ENCODE results near the gene FAM186B. TPM values are rescaled to one million over a fixed set of nuclear protein-coding genes. Genes with fewer than 3 reads are reported as not detected.

The FAM186B gene
- total RNA-seq, 1 experiment from 2014 or later = 0.07 TPM

DNA sequence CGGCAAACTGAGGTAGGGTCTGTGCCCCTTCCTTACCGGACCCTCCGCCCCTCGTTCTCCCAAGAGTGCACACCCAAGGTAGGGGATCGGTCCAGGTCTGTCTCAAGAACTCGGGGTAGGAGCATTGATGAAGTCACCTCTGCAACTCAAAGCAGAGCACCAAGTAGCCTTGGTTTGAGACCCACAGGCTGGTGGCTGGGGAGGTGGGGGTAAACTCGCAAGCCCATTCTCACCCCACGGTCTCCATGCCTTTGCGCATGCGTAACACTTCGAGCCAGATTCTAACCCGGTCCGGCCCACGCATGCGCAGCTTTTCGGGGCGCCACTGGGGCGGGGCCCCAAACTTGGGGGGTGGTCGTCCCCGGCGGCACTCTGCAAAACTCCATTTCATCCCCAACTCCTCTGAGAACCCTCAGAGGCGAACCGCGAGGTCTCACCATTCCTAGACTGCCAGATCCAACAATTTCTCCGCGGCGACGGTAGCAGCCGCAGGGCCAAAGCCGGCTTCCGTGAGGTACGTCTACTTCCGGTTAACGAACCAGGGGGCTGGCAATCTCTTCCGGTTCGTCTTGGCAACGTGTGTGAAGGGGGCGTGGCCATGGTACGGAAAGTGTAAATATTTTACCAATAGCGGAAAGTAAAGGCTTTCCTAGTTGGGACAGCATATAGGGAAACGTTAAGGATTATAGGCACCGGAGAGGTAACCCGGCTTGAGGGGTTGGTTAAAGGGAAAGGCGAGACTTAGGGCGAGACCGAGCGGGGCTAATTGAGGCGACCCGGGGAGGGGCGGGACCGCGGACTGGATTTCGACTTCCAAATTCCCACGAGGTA, 37.6 kb downstream of the FAM186B start, which contains the start of gene MCRS1:
TSS of gene MCRS1 (minus strand) at position 532 of the 831 bp plus-strand sequence. CDS start 1,411 bp downstream, outside the sequence.
- DNase-seq (ENCODE audit: low read depth) = peak; percentile 88

- DNase-seq (ENCODE audit: low read depth) = peak; percentile 7
Observed at GRCh38 chr12:49567302-49567610, 38.2 kb downstream of the FAM186B start.

- no peak for DNase-seq (ENCODE audit: low read depth)
Observed at GRCh38 chr12:49566361-49566760, 39.1 kb downstream of the FAM186B start.

GRCh38 chr12:49565406-49566265, 39.8 kb downstream of the FAM186B start:
- DNase-seq (ENCODE audit: low read depth) = no peak

GRCh38 chr12:49564686-49565405, 40.6 kb downstream of the FAM186B start:
- DNase-seq (ENCODE audit: low read depth) = no peak

- no peak for DNase-seq (ENCODE audit: low read depth)
Observed at GRCh38 chr12:49563951-49564685, 41.3 kb downstream of the FAM186B start.

DNA sequence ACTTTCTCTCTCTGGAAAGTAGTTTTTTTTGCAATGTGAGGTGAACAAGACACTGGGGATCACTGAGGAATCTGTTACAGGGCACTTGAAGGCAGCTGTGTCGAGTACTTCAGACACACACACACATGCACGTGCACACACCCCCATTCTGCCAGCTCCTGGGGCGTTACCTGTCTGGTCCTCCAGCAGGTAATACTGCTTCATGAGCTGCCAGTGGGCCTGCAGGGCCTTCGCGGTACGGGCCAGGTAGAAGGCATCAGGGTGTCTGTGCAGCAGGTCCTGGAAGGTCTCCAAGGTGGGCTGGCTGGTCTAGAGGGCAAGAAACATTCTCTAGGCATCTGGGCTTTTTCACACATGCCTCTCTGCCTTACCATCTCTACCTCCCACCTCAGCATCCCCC, 42.6 kb downstream of the FAM186B start:
- no peak for DNase-seq (ENCODE audit: low read depth)

- no peak for DNase-seq (ENCODE audit: low read depth)
Observed at GRCh38 chr12:49562233-49562632, 43.2 kb downstream of the FAM186B start.

GRCh38 chr12:49560695-49561094, 44.7 kb downstream of the FAM186B start:
- no peak for DNase-seq (ENCODE audit: low read depth)

- no peak for DNase-seq (ENCODE audit: low read depth)
Observed at GRCh38 chr12:49559011-49559675, 46.3 kb downstream of the FAM186B start.

DNA sequence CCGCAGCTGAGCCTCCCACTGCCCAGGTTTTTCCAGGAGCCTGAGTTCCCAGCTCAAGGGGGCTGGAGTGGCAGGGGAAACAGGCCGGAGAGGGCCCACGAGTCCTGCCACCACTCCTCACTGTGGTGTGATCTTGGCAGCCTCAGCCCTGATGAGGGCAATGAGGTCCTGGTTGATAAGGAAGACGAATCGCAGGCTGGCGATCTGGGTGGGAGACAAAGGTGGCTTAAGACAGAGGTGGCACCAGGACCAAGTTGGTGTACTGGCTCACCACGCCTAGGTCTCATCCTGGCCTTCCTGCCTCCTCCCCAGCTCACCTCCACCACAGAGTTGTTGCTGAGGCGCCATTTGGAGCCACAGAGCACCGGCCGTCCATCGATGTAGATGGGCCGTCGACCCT, 46.9 kb downstream of the FAM186B start:
- no peak for DNase-seq (ENCODE audit: low read depth)

DNA sequence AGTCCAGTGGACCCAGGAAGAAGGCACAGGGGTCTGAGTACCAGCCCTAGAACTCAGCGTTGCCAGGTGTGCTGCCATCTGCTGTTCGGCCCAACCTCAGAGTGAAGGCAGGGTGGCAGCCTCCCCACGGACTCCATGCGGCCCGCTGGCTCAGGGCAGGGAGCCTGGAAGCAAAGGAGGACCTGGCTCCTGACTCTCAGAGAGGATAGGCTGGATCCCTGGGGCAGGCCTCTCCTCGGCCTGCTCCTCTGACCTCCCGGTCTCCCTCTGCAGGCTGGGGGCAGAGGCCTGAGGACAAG, 47.6 kb downstream of the FAM186B start:
- peak; percentile 15 for DNase-seq (ENCODE audit: low read depth)

- DNase-seq (ENCODE audit: low read depth) = no peak
Observed at GRCh38 chr12:49557187-49557916, 48.1 kb downstream of the FAM186B start.

GRCh38 chr12:49556391-49557186, 48.9 kb downstream of the FAM186B start:
- no peak for DNase-seq (ENCODE audit: low read depth)

GRCh38 chr12:49555631-49556390, 49.6 kb downstream of the FAM186B start:
- no peak for DNase-seq (ENCODE audit: low read depth)

DNA sequence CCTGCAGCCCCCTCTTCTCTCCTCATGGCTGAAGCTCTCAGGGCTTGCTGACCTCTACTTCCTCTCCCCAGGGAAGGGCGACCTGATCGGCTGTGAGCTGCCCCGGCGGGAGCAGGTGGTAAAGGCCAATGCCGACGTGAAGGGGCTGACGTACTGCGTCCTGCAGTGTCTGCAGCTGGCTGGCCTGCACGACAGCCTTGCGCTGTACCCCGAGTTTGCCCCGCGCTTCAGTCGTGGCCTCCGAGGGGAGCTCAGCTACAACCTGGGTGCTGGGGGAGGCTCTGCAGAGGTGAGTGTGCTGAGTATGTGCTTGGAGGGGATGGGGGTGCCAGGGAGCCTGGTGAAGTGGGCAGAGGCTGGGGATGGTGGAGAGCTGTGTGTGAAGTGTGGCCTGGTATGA, 51.2 kb downstream of the FAM186B start:
- no peak for DNase-seq (ENCODE audit: low read depth)

GRCh38 chr12:49553512-49554088, 51.8 kb downstream of the FAM186B start:
- peak; percentile 48 for DNase-seq (ENCODE audit: low read depth)

DNA sequence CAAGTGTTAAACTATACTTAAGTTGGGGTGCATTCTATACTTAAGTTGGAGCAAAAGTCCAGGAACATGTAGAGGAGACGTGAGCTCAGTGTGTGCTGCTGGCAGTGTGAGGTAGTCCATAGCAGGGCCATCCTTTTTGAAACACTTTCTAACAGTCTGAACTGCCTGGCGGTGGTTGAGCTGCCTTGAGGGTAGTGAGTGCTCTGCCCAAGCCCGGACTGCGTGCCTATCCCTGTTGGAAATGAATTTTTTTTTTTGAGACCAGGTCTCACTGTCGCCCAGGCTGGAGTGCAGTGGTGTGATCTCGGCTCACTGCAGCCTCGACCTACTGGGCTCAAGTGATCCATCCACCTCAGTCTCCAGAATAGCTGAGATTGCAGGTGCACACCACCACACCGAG, 52.5 kb downstream of the FAM186B start:
- DNase-seq (ENCODE audit: low read depth) = no peak
